Measurements from ENCODE around the gene COA6. TPM values are rescaled to one million over a fixed set of nuclear protein-coding genes. Genes with fewer than 3 reads are reported as not detected.
"Not testable (repeated sequence)": the region's sequence is repeated elsewhere in the genome, so short reads cannot be mapped to it uniquely, and the experiment has no call there.

Gene COA6
- polyA plus RNA-seq, 1 donor, result 31.2 TPM

DNA sequence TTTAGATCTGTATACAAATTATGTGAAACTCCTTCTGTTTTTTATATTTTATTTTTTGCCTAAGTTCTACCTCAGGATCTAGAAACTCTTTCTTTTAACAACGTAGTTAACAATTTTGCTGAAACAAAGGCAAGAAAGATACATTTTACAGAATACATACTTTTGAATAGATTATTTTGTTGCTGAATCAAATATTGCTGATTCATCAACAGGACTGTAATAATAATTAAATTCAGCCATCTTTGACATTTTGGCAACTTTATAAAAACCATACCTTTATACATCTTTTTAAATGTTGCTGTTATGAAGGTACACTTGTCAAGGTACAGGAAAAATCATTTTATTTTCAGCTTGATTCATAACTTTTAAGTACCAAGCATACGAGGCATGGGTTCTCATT, 10.7 kb upstream of the COA6 start:
- no peak for DNase-seq

DNA sequence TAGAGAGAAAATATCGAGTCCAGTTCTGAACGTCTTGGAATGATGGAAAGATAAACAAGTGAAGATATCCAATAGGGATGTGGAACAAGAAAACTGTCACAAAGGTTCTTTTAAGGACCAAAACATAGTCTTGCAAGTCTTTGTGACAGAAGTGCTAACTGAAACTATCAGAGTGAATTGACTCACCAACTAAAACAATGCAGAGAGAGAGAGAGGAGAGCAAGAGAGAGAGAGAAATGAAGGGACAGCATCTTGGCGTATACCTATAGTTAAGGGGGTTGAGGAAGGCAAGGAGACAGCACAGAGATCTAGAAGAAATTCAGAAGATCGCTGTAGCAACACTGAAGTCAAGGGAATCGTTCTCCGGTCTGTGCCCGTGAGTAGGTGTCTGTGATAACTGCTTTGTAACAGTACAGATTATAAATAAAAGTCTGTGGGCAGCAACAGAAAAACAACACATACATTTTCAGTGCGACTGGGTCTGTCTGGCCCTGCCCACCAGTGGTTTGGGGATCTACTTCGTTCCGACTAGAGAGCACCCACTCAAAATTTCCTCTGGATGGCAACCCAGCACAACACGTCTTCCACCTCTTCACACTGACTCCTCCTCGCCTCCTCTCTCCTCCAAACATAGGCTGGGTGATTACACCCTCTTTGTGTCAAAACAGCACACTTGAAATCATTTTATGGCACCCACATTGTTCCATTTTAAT, 4.8 kb upstream of the COA6 start:
- DNase-seq, result no peak

DNA sequence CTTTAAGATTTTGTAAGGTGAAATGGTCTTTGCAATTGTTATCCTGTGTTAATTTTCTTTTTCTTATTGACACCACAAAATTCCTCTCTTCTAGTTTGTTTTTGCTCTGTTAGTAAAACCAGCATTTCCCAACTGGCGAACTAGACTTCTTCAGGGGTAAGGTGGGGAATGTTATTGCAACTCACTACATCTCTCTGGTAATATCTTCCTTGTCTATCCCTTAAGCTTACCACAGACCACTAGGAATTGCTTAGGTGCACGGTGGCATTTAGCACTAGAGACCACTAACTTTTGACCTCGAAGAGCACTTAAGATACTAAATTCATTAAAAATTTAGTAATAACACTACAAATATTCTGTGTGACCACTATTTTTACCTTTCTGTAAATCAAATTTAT, 4.2 kb upstream of the COA6 start:
- DNase-seq, result no peak

DNA sequence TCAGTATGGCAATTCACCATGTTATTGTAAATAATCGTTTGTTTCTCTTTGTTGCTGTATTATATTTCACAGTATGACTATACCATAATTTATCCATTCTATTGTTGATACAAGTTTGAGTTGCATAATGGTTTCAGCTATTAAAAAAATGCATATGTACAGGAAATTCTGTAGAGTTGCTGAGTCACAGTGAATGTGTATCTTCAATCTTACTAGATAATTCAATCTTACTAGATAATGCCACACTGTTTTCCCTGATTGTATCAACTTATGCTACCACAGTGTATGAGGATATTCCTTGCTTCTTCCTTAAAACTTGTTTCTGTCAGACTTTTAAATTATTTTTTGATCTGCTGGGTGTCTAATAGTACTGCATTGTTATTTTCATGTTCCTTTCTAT, 3.5 kb upstream of the COA6 start:
- DNase-seq, result no peak

DNA sequence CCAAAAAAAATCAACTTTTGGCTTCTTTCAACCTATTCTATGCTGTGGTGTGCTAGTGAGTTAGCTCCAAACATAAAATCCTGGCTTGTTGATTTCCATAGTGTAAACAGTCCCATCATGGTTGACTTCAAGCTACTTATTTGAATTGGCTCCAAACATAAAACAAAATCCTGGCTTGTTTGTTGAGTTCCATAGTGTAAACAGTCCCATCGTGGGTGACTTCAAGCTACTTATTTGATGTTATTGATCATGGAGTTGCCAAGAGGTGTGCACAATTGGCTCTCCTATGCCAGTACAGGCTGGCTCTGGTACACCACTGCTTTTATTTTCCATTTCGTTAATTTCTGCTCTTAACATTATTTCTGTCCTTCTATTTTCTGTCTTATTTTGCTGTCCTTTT, 1.8 kb upstream of the COA6 start:
- no peak for DNase-seq

DNA sequence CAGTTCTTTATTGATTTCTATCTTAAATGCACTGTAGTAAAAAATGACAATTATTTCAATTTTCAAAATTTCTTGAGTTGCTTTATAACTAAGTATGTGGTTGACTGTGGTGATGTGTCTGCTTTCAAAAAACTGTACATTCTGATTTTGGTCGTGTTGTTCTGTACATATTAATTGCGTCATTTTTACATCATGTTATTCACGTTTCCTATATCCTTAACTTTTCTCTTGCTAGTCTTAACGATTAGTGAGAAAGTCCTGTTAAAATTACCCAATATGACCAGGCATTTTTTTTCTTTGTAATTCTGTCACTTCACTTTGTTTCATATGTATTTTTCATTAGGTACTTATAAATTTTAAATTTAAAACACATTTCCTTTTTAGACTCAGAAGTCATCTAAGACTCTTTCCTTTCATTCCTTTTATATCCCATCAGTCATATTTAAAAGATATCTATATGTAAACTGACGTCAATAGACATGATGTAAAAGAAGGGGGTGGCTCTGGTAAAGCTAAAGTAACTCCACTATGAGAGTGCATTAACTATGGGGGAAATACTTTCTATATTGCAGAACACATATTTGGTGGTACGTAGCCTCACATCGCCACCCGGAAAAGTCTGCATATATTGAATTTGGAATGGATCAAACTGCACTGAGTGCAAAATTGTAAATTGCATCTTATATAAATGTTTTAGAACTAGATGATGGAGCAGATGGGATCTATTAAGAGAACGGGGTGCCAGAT, 1.1 kb upstream of the COA6 start:
- DNase-seq, result no peak

DNA sequence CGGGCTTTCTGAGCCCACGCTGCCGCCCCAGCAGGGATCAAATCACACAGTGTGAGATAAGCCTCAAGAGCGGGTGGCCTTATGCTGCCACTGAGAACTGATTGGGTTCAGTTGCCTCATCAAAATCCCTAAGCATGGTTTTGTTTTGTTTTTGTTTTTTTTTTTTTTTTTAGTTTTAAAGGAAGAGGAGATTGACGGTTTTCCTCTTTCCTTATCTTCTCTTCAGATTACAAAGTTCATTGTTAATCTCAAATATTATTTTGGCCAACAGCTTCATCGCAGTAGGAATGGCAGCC, 651 bp downstream of the COA6 start:
- DNase-seq, result no peak

DNA sequence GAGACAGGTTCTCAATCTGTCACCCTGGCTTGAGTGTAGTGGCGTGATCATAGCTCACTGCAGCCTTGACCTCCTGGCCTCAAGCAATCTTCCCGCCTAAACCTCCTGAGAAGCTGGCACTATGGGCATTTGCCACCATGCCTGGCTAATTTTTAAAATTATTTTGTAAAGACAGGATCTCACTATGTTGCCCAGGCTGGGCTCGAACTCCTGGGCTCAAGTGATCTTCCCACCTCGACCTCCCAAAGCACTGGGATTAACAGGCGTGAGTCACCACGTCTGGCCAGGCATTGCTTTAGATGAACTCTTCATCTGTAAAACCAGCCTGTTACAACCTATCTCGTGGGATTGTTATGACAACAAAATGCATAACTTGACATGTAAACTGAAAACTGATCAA, 2.4 kb downstream of the COA6 start:
- no peak for DNase-seq

DNA sequence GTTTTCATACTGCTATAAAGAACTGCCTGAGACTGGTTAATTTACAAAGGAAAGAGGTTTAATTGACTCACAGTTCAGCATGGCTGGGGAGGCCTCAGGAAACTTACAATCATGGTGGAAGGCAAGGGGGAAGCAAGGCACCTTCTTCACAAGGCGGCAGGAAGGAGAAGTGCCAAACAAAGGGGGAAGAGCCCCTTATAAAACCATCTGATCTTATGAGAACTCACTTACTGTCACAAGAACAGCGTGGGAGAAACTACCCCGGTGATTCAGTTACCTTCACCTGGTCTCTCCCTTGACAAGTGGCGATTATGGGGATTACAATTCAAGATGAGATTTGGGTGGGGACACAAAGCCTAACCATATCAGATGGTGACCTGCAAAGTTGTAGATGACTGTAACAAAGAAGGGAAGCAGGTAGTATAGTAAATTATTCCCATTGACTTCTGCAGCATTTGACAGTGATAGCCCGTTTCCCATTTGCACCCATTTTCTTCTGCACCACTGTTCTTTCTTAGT, 6.4 kb downstream of the COA6 start:
- not testable (repeated sequence) for DNase-seq

DNA sequence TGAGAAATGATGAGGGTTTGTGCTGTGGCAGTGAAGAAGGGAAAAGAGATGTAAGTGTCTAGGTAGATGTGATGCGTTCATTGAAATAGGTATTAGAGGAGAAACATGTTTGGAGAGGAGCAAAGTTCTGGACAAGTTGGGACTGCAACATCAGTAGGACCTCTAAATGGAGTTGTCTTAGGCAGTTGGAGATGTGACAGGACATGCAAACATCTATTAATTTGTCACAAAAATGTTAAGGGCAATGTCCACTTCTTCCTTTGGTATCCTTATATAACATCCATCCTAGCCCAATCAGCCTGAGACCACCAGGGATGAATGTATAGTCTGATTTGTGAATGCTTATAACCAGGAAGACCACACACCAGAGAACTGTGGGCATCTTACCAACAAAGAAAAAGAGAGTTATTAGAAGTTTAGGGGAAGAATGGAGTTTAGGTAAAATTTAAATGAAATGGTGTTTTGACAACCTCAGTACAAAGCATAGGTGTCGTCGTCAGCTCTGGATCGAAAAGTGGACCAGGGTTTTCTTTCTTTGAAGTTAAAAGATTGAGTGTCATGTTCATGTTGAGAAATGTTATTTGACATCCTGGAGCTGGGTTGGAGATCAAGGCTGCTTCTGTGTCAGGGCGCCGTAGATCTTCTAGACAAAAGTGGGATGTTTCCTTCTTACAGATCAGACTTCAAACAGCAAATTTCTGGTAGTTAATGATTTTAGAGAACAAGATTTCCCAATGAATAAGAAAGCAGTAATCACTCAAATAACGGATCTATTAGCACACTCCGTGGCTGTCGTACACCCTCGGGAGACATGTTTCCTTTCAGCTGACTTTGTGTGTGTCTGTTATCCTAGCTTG, 8.7 kb downstream of the COA6 start:
- no peak for DNase-seq

DNA sequence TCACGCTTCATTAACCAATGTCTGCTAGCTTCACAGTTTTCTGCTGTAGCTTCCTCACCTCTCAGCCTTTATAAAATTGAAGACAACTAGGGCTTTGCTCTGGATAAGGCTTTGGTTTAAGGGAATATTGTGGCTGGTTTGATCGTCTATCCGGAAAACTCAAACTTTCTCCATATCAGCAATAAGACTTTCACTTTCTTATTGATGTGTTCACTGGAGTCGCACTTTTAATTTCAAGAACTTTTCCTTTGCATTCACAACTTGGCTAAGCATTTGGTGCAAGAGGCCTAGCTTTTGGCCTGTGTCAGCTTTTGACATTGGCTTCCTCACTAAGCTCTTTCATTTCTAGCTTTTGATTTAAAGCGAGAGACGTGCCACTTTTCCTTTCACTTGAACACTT, 12.9 kb downstream of the COA6 start:
- DNase-seq, result no peak

DNA sequence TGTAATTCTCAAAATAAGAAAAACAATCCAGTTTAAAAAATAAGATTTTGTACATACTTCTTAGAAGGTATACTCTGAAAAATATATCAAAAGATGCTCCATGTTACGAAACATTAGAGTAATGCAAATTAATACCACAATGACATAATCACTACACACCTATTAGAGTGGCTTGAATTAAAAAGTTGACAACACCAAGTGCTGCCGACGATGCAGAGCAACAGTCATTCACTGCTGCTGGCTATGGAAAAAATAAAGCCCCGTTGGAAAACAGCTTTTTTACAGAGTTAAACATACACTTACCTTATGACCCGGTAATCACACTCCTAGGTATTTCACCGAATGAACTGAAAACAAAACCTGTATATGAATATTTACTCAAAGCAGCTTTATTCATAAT, 14.8 kb downstream of the COA6 start:
- DNase-seq, result no peak

DNA sequence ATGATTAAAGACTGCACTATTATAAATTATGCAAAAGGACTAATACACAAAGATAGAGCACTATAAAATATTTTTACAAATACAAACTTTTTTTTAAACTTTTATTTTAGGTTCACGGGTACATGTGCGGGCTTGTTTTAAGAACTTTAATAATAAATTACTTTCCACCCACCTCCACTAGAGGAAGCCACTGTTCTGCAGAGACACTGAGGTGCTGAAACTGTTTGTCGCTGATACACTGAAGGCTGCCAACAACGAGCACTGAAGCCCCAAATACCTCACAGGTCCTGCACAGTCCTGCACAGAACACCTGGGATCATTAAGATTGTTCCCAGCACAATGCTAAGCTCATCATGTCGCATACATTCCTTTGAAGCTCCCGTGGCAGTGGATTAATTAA, 19.9 kb downstream of the COA6 start:
- no peak for DNase-seq

DNA sequence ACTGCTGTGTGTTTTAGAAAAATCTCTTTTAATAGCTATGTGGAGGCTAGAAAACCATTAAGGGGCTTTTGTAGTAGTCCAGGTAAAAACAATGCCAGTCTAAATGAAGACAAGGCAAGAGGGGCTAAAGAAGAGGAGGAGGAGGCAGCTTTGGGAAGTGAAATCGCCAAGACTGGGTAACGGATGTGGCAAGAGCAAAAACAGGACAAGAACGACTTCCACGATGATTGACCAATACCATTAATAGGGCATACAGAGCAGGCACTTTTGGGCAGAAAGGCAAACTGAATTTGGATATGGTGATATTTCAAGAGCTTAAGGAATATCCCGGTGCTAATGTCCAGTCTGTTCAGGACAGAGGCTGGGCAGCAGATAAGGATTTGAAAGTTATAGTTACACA, 22.0 kb downstream of the COA6 start:
- no peak for DNase-seq

DNA sequence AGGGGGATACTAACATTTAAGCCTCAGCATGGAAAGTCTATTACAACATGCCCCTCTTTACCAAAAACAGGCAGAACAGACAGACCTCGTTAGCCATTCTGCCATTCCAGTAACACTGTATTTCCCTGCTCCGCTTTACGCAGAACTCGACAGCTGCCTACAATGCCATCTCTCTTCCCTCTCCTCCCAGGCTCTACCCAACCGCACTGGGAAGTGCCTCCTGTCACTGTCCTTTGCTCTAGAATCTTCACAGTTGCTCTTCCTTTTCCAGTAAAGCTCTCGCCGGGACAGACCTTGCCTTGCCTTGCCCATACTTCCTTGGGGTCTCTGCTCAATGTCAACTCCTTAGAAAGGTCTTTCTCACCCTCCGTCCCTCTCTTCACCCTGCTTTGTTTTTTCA, 22.8 kb downstream of the COA6 start:
- DNase-seq, result no peak

DNA sequence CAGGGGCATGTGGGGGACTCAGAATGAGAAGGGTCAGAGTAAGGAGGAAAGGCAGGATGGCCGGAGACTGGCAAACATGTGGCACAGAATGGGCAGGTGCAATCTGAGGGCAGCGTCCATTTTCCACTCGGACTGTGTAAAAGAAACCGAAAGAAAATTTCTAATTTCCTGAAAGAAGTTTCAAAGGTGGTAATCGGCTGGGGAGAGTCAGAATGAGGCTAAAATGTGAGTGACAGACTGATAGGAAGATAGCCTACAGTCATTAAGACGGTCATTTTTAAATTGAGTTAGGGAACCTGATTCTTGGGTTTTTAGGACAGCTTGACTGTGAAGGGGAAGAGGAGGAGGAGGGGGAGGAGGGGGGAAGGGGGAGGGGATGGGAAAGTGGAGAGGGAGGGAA, 23.6 kb downstream of the COA6 start:
- DNase-seq, result no peak

DNA sequence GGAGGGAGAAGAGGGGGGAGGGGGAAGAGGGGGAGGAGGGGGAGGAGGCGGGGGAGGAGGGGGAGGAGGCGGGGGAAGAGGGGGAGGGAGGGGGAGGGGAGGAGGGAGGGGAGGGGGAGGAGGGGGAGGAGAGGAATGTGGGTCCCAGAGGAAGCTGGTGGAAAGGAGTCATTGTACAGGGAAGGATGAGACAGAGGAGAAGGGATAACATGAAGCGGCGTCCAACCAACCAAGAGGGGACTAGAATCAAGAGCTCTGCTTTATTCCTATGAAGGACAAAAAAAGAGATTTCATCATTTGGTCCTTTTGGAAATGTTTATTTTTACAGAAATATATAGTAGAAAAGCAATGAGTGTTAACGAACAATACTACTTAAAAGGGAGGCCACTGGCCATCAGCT, 24.5 kb downstream of the COA6 start:
- DNase-seq, result no peak

DNA sequence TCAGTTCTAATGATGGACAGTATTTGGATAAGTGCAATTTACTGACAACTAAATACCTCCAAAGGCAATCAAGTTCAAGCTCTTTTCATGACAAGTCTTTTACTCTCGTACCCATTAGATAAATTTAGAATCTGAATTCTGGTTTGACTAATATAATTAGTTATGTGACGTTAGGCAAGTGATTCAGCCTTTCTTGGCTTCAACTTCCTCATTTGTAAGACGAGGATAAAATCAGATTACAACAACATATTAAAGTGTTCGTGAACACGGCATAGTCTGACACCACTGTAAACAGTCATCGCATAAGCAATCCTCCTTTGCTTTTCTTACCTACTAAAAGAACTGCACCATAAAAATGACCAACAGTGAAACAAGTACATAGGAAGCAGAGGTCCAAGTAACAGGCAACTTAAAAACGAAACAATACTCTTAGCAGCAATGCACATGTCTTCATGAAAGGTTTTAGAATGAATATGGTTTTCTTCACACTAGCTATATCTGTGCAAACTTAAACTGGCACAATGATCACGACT, 25.7 kb downstream of the COA6 start:
- DNase-seq, result no peak

DNA sequence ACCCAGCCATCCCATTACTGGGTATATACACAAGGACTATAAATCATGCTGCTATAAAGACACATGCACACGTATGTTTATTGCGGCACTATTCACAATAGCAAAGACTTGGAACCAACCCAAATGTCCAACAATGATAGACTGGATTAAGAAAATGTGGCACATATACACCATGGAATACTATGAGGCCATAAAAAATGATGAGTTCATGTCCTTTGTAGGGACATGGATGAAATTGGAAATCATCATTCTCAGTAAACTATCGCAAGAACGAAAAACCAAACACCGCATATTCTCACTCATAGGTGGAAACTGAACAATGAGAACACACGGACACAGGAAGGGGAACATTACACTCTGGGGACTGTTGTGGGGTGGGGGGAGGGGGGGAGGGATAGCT, 26.3 kb downstream of the COA6 start:
- DNase-seq, result not testable (repeated sequence)

DNA sequence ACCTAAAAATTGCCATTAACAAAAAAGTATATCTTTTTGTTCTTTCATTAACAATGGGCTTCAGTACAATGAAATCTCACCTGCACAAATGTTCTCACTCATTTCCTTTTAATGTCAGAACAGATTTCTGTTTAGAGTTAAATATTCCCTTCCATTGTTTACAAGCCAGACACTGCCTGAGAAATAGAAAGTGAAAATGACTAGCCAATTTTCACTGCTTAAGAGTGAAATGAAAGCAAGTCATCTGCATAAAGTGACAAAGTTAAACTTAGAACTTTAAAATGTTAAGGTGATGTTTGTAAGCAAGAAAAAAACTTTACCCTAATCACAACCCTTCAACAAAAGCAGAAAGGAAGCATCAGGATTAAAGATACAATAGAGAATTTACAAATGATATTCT, 27.5 kb downstream of the COA6 start:
- DNase-seq, result no peak

DNA sequence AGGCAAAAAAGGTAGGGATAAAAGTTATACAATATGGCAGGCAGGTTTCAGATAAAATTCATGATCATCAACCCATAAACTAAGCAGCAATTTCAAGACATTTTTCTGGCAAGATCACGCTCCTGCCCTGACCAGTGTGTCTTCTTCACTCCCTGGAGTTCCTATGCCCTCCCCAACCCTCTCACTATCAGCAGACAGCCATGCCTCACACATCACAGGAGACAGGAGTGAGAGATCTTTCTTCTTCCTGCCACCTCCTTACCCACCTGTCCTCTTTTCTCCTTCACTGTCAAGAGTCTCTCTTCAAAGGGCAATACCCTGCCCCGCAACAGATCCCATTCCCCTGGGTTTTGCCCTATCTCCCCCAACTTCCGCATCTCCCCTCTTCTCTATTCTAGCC, 28.4 kb downstream of the COA6 start:
- no peak for DNase-seq

DNA sequence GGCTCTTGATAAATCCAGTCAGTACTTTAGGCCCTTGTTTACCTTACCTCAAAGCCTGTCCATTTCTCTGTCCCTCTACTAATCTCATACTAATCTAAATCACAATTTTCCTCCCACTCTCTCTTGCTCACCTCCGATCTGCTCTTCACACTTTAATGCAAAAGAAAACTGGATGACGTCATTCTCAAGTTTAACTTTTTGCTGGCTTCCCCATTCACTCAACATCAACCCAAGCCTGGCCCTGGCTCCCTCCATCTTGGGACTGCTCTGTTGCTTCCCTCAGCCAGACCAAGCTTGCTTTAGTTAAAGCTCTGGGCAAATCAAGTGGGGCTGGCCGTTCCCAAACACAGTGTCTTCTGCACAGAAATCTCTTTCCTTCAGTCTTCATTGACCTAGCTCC, 29.7 kb downstream of the COA6 start:
- DNase-seq, result no peak

DNA sequence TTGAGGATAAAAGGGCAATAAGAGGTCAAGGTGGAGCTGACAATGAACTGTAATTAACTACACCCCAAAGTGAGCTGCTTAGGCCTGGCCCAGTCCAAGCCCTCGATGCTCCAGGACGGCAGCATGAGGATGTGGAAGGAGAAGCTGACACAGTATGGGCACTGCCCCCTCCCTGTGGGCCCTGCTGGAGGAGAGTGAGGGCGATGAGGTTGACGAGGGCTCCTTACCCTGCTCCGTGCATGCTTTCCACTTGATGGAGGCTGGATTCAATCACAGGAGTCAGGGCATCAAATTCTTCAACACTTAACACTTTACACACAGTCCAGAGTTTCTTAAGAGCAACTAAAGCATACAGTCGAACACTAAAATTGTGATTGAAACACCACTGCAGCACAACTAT, 32.4 kb downstream of the COA6 start:
- DNase-seq, result no peak
